Kidney (tissue), 14 donors: ENCODE results near the gene PTPRG. TPM values are rescaled to one million over a fixed set of nuclear protein-coding genes. Genes with fewer than 3 reads are reported as not detected.

Source experiments
- DNase-seq, 5 donors: peaks; one replicate each; pipeline ENCODE4 v3.0.0-alpha.2; 2013 to 2020
- FAIRE-seq: peaks from 2 replicates; lab custom pipeline; 2012; peaks lifted over from hg19 to GRCh38; lab: Jason Lieb, UNC
- H3K27ac ChIP-seq, 2 donors: one replicate each; pipeline ENCODE4 v1.7.0; 2013; ENCODE audit warnings: low read depth in 2 of 2, low read length in 2 of 2, inconsistent platforms in 1 of 2
- H3K27me3 ChIP-seq: one replicate; pipeline ENCODE4 v1.7.1; 2013; ENCODE audit warnings: low read length, inconsistent platforms; ENCODE audit not compliant: control insufficient read depth, insufficient read depth
- H3K36me3 ChIP-seq, 3 donors: one replicate each; pipeline versions ENCODE4 v1.7.0 to v1.7.1; 2013; ENCODE audit warnings: low read length in 3 of 3, control low read depth in 1 of 3, inconsistent platforms in 1 of 3; ENCODE audit not compliant: insufficient read depth in 3 of 3, control insufficient read depth in 2 of 3
- H3K4me1 ChIP-seq, 3 donors: one replicate each; pipeline versions ENCODE4 v1.7.0 to v1.7.1; 2013; ENCODE audit warnings: low read length in 3 of 3, inconsistent platforms in 1 of 3, low read depth in 1 of 3; ENCODE audit not compliant: control insufficient read depth in 2 of 3, insufficient read depth in 2 of 3
- H3K4me3 ChIP-seq, 3 donors: one replicate each; pipeline versions ENCODE4 v1.7.0 to v1.8.1; 2013; ENCODE audit warnings: low read length in 3 of 3, control low read depth in 1 of 3, inconsistent platforms in 1 of 3
- H3K9ac ChIP-seq, 3 donors: one replicate each; pipeline versions ENCODE4 v1.7.0 to v1.7.1; 2013; ENCODE audit warnings: low read length in 3 of 3, control low read depth in 1 of 3, inconsistent platforms in 1 of 3
- H3K9me3 ChIP-seq, 3 donors: one replicate each; pipeline versions ENCODE4 v1.7.0 to v1.7.1; 2013; ENCODE audit warnings: low read length in 3 of 3, control low read depth in 1 of 3, inconsistent platforms in 1 of 3; ENCODE audit not compliant: control insufficient read depth in 2 of 3, insufficient read depth in 1 of 3
- intact Hi-C: fragments of 100-400 bp; cut with DNase I; formaldehyde crosslinking; loops from one replicate; pipeline ENCODE4 v1.11.1; 2022
- polyA plus RNA-seq: library from polyadenylated mRNA; stranded (reverse); fragments of 350-450 nt; fragmentation: Illumina TruSeq; extraction: RNeasy Lipid Tissue Mini Kit (QIAGEN cat#74804); gene quantifications from one replicate; pipeline ENCODE4 v1.2.3, GENCODE V29; 2014; ENCODE audit warnings: low read depth, low replicate concordance; ENCODE audit not compliant: insufficient read depth
- total RNA-seq: library from RNA; stranded (reverse); fragmentation: NEBNext Ultra II Directional; extraction: Animal tissue kit (Norgen Biotek cat#: 25700); gene quantifications from one replicate; pipeline ENCODE4 v1.2.1, GENCODE V29; 2021
- TF ChIP-seq, protein P1 (sequence below): IDR thresholded peaks from 3 replicates; pipeline ENCODE4 v1.5.1; 2012; ENCODE audit warnings: mild to moderate bottlenecking, moderate library complexity, borderline replicate concordance; ENCODE audit not compliant: insufficient read depth; ENCODE audit errors: extremely low read depth
- donor health status: control.
- donor health status: control.
- donor health status: control.
- donor health status: control.
- donor health status: control.
- donor health status: DM: yes; HTN: yes; CAD: no.
- donor health status: Normal renal cell carcinoma (clear cell type).

PTPRG gene
- total and polyA plus RNA-seq, 2 donors from 2014 or later, result 9.2 to 154 TPM

DNA sequence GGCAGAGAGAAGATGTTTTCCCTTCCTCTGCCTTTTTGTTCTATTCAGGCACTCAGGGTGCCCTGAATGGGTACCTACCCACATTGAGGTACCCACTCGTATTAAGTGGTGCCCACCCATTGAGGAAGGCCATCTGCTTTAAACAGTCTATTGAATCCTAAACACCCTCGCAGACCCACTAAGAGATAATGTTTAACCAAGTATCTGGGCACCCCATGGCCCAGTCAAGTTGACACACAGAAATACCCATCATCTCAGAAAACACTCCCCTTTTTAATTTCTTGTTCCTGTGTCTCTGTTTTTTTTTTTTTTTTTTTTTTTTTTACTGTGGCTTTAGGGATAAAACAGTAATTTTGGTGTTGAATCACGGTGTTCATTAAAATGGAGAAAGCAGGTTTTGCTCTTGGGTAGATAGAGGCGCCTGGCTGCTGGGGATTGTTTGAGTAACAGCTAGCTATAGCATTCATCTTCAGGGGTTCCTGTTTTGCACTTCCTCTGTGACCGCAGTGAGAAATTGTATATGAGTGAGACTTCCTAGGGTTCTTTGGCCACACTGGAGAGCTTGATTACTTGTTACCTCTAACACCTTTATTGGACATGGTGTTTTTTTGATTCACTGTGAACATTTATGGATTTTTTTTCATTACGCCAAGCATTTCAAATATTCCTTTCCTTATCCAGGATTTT is 259.1 kb downstream of the PTPRG start:
- intact Hi-C loops, result no loop called here

DNA sequence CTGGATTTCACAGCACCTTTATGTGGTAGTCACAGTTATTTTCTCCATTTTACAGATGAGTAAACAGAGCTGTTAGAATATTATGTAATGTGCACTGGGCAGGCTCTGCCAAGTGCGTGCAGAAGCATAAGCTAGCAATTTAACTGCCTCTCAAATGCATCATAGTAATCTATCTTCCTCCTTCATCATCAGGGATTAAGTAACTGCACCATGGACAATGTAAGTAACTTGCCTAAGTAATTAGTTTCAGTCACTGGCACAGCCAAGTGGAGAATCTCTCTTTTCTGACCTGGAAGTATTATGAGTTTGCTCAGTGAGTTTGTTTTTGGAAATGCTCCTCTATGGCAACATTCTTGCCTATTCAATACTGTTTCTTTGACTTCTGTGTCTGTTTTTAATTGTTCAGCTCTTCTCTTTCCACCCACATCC is 260.5 kb downstream of the PTPRG start:
- DNase-seq (no peak), FAIRE-seq (no peak)
- Histone ChIP-seq H3K27ac (no peak overlapping the region), H3K4me1 (peaks cover 0 to 12% (median 10%) of the 10 kb centered on the region in 3 donors), H3K9me3 (no peaks in the 10 kb centered on the region), H3K36me3 (no peaks in the 10 kb centered on the region), H3K9ac (no peak overlapping the region), H3K4me3 (no peak overlapping the region), H3K27me3 (no peaks in the 10 kb centered on the region)
- intact Hi-C loops, result no loop called here
- TF ChIP-seq, protein P1, sequence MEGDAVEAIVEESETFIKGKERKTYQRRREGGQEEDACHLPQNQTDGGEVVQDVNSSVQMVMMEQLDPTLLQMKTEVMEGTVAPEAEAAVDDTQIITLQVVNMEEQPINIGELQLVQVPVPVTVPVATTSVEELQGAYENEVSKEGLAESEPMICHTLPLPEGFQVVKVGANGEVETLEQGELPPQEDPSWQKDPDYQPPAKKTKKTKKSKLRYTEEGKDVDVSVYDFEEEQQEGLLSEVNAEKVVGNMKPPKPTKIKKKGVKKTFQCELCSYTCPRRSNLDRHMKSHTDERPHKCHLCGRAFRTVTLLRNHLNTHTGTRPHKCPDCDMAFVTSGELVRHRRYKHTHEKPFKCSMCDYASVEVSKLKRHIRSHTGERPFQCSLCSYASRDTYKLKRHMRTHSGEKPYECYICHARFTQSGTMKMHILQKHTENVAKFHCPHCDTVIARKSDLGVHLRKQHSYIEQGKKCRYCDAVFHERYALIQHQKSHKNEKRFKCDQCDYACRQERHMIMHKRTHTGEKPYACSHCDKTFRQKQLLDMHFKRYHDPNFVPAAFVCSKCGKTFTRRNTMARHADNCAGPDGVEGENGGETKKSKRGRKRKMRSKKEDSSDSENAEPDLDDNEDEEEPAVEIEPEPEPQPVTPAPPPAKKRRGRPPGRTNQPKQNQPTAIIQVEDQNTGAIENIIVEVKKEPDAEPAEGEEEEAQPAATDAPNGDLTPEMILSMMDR, result no peak

More for the DNA sequence above, 259.1 kb downstream of the PTPRG start:
- peaks cover 0 to 12% (median 10%) of the 10 kb centered on the region in 3 donors for H3K4me1 ChIP-seq
- H3K4me3 ChIP-seq, result no peak overlapping the region
- FAIRE-seq, result no peak
- no peaks in the 10 kb centered on the region for H3K9me3 ChIP-seq
- DNase-seq, result no peak
- no peaks in the 10 kb centered on the region for H3K36me3 ChIP-seq
- no peak overlapping the region for H3K27ac ChIP-seq
- H3K9ac ChIP-seq, result no peak overlapping the region
- no peaks in the 10 kb centered on the region for H3K27me3 ChIP-seq
- TF ChIP-seq, protein P1, result no peak

DNA sequence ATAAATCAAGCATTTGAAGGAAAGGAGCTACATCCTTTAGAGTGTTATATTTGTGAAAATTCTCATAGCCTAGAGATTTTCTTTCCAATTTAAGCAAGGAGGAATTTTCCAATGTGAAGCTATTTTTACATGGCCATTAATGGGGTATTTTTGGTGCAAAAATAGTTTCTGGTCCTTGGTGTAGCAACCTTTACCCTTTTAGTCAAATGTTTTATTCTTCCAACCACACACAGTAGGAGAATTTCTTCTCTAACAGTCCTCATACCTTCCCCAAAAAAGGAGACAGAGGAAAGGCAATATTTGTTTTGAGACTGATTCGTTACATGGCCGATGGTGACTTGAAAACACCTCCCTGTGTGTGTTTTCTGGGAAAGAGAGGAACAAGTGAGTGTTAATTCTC is 261.2 kb downstream of the PTPRG start:
- H3K4me3 ChIP-seq, result no peak overlapping the region
- no peak overlapping the region for H3K27ac ChIP-seq
- intact Hi-C loops, result no loop called here
- no peaks in the 10 kb centered on the region for H3K9me3 ChIP-seq
- H3K9ac ChIP-seq, result no peak overlapping the region
- peaks cover 0 to 12% (median 10%) of the 10 kb centered on the region in 3 donors for H3K4me1 ChIP-seq
- H3K27me3 ChIP-seq, result no peaks in the 10 kb centered on the region
- TF ChIP-seq, protein P1, result no peak
- FAIRE-seq, result no peak
- H3K36me3 ChIP-seq, result no peaks in the 10 kb centered on the region
- no peak for DNase-seq
